ENCODE data around the gene AGXT. TPM values are rescaled to one million over a fixed set of nuclear protein-coding genes. Genes with fewer than 3 reads are reported as not detected.

The AGXT gene
- total RNA-seq, 4 donors from 2014 or later = not detected

GRCh38 chr2:240856151-240856980 lies 12.3 kb upstream of the AGXT start:
- Histone ChIP-seq H3K9me3 (no peaks in the 10 kb centered on the region), H3K4me1 (peaks cover 0 to 6% (median 0%) of the 10 kb centered on the region in 3 donors), H3K36me3 (no peaks in the 10 kb centered on the region), H3K27ac (no peak overlapping the region), H3K27me3 (no peaks in the 10 kb centered on the region), H3K4me3 (no peak overlapping the region)
- TF ChIP-seq CTCF (IDR thresholded peaks at IDR 0.05) = peak in 1 of 6 experiments; percentile 24
- TF ChIP-seq POLR2A (IDR thresholded peaks at IDR 0.05) = no peak
- 57 to 100% methylated on average over 1 to 9 of the region's 21 CpGs for WGBS, 2 donors
- DNase-seq = no peak
- intact Hi-C loops (cut with DNase I) = no loop called here

- WGBS, 2 donors = 91 to 100% methylated on average over 3 to 6 of the region's 21 CpGs
- TF ChIP-seq POLR2A (IDR thresholded peaks at IDR 0.05) = no peak
- TF ChIP-seq CTCF (IDR thresholded peaks at IDR 0.05) = no peak
- Histone ChIP-seq H3K27ac (no peak overlapping the region), H3K9me3 (no peaks in the 10 kb centered on the region), H3K36me3 (no peaks in the 10 kb centered on the region), H3K4me1 (no peaks in the 10 kb centered on the region), H3K27me3 (no peaks in the 10 kb centered on the region), H3K4me3 (no peak overlapping the region)
- DNase-seq = no peak
- intact Hi-C loops (cut with DNase I) = no loop called here
Measured at GRCh38 chr2:240857039-240858008, 11.3 kb upstream of the AGXT start.

GRCh38 chr2:240858321-240858720 lies 10.3 kb upstream of the AGXT start:
- Histone ChIP-seq H3K27me3 (no peaks in the 10 kb centered on the region), H3K27ac (no peak overlapping the region), H3K4me1 (no peaks in the 10 kb centered on the region), H3K4me3 (no peak overlapping the region), H3K9me3 (no peaks in the 10 kb centered on the region), H3K36me3 (no peaks in the 10 kb centered on the region)
- 83 to 95% methylated on average over 13 of the region's 13 CpGs for WGBS, 2 donors
- intact Hi-C loops (cut with DNase I) = no loop called here
- no peak for TF ChIP-seq CTCF (IDR thresholded peaks at IDR 0.05)
- no peak for TF ChIP-seq POLR2A (IDR thresholded peaks at IDR 0.05)
- DNase-seq = no peak

- no peak for TF ChIP-seq CTCF (IDR thresholded peaks at IDR 0.05)
- TF ChIP-seq POLR2A (IDR thresholded peaks at IDR 0.05) = no peak
- Histone ChIP-seq H3K4me3 (no peak overlapping the region), H3K27ac (no peak overlapping the region), H3K27me3 (no peaks in the 10 kb centered on the region), H3K36me3 (no peaks in the 10 kb centered on the region), H3K9me3 (no peaks in the 10 kb centered on the region), H3K4me1 (no peaks in the 10 kb centered on the region)
- WGBS, 2 donors = 78 to 96% methylated on average over 8 to 10 of the region's 10 CpGs
- DNase-seq = no peak
- intact Hi-C loops (cut with DNase I) = no loop called here
Measured at GRCh38 chr2:240858871-240859270, 9.8 kb upstream of the AGXT start.

GRCh38 chr2:240861547-240861946 lies 7.1 kb upstream of the AGXT start:
- no peaks in the 10 kb centered on the region for H3K27me3 ChIP-seq
- intact Hi-C loops (cut with DNase I) = no loop called here
- TF ChIP-seq CTCF (IDR thresholded peaks at IDR 0.05) (no peak), POLR2A (IDR thresholded peaks at IDR 0.05) (no peak)
- no peaks in the 10 kb centered on the region for H3K4me1 ChIP-seq
- H3K9me3 ChIP-seq = no peaks in the 10 kb centered on the region
- 54 to 79% methylated on average over 2 of the region's 2 CpGs for WGBS, 2 donors
- no peak for DNase-seq
- H3K27ac ChIP-seq = no peak overlapping the region
- no peak overlapping the region for H3K4me3 ChIP-seq
- H3K36me3 ChIP-seq = no peaks in the 10 kb centered on the region

All from esophagus squamous epithelium (tissue), 5 donors.